ENCODE measurements around the gene DPYD. TPM values are rescaled to one million over a fixed set of nuclear protein-coding genes. Genes with fewer than 3 reads are reported as not detected.

Gene DPYD
- total RNA-seq, 1 donor from 2014 or later, result 8.8 TPM

GRCh38 chr1:97379387-97380075 lies 541.3 kb downstream of the DPYD start:
- H3K36me3 Mint-ChIP-seq (ENCODE audit: low read depth, unreplicated experiment), result no peaks in the 10 kb centered on the region
- H3K27me3 ChIP-seq (ENCODE audit: insufficient read depth, low read length), result no peaks in the 10 kb centered on the region
- H3K36me3 ChIP-seq (ENCODE audit: insufficient read depth, low read length), result no peaks in the 10 kb centered on the region
- peak overlapping the region; percentile 53 for H3K27ac Mint-ChIP-seq (ENCODE audit: unreplicated experiment)
- H4K20me1 ChIP-seq (ENCODE audit: insufficient read depth, low read length), result no peaks in the 10 kb centered on the region
- no peaks in the 10 kb centered on the region for H3K79me2 ChIP-seq (ENCODE audit: insufficient read depth, low read length)
- H3K9me3 ChIP-seq (ENCODE audit: insufficient read depth, low read depth, low read length), result no peaks in the 10 kb centered on the region
- peaks cover 28% of the 10 kb centered on the region for H3K4me1 Mint-ChIP-seq (ENCODE audit: low read depth, unreplicated experiment)
- DNase-seq (ENCODE audit: low read depth) (peak; percentile 81), FAIRE-seq (peak; percentile 64)
- no peak overlapping the region for H2AFZ ChIP-seq (ENCODE audit: low read depth, low read length)
- no peak overlapping the region for H3K9ac ChIP-seq (ENCODE audit: low read length)
- no peak overlapping the region for H3K4me3 Mint-ChIP-seq (ENCODE audit: unreplicated experiment)
- peaks cover 14% of the 10 kb centered on the region for H3K4me1 ChIP-seq (ENCODE audit: insufficient read depth, low read length)
- H3K9me3 Mint-ChIP-seq (ENCODE audit: unreplicated experiment), result peaks cover 4% of the 10 kb centered on the region
- H3K4me3 ChIP-seq (ENCODE audit: insufficient read depth, low read depth, low read length), result no peak overlapping the region
- TF ChIP-seq CTCF (IDR thresholded peaks at IDR 0.05; ENCODE audit: insufficient read depth, low read depth, low read length) (no peak), EZH2 (IDR thresholded peaks at IDR 0.05; ENCODE audit: insufficient read depth, low read length) (no peak)
- no peak overlapping the region for H3K4me2 ChIP-seq (ENCODE audit: low read length)
- no peaks in the 10 kb centered on the region for H3K27me3 Mint-ChIP-seq (ENCODE audit: low read depth, unreplicated experiment)
- H3K27ac ChIP-seq (ENCODE audit: low read depth, low read length), result no peak overlapping the region

- peaks cover 22% of the 10 kb centered on the region for H3K4me1 Mint-ChIP-seq (ENCODE audit: low read depth, unreplicated experiment)
These were observed 542.2 kb downstream of the DPYD start for GRCh38 chr1:97378596-97378995.

More at GRCh38 chr1:97378596-97378995, 542.2 kb downstream of the DPYD start:
- Mint-ChIP-seq H3K9me3 (ENCODE audit: unreplicated experiment) (peaks cover 4% of the 10 kb centered on the region), H3K4me3 (ENCODE audit: unreplicated experiment) (no peak overlapping the region), H3K36me3 (ENCODE audit: low read depth, unreplicated experiment) (no peaks in the 10 kb centered on the region), H3K27ac (ENCODE audit: unreplicated experiment) (no peak overlapping the region), H3K27me3 (ENCODE audit: low read depth, unreplicated experiment) (no peaks in the 10 kb centered on the region)
- Histone ChIP-seq H3K4me1 (ENCODE audit: insufficient read depth, low read length) (peaks cover 8% of the 10 kb centered on the region), H3K27ac (ENCODE audit: low read depth, low read length) (no peak overlapping the region), H3K79me2 (ENCODE audit: insufficient read depth, low read length) (no peaks in the 10 kb centered on the region), H4K20me1 (ENCODE audit: insufficient read depth, low read length) (no peaks in the 10 kb centered on the region), H3K4me3 (ENCODE audit: insufficient read depth, low read depth, low read length) (no peak overlapping the region), H3K36me3 (ENCODE audit: insufficient read depth, low read length) (no peaks in the 10 kb centered on the region), H3K9me3 (ENCODE audit: insufficient read depth, low read depth, low read length) (no peaks in the 10 kb centered on the region), H3K27me3 (ENCODE audit: insufficient read depth, low read length) (no peaks in the 10 kb centered on the region), H3K9ac (ENCODE audit: low read length) (no peak overlapping the region), H3K4me2 (ENCODE audit: low read length) (peak overlapping the region; percentile 16), H2AFZ (ENCODE audit: low read depth, low read length) (no peak overlapping the region)
- no peak for TF ChIP-seq EZH2 (IDR thresholded peaks at IDR 0.05; ENCODE audit: insufficient read depth, low read length)
- TF ChIP-seq CTCF (IDR thresholded peaks at IDR 0.05; ENCODE audit: insufficient read depth, low read depth, low read length), result no peak
- DNase-seq (ENCODE audit: low read depth), result no peak
- no peak for FAIRE-seq

Measured in astrocyte (in vitro differentiated cells and primary cell).